Esophagus (tissue), 2 donors: ENCODE measurements around the gene ERC2. TPM values are rescaled to one million over a fixed set of nuclear protein-coding genes. Genes with fewer than 3 reads are reported as not detected.

Experiments used
- H3K27ac ChIP-seq, 2 donors: one replicate each; pipeline ENCODE4 v1.5.1; 2013; ENCODE audit warnings: low read depth in 2 of 2, mild to moderate bottlenecking in 2 of 2, inconsistent platforms in 1 of 2, low read length in 1 of 2, moderate library complexity in 1 of 2
- H3K27me3 ChIP-seq, 2 donors: one replicate each; pipeline ENCODE4 v1.6.1; 2013; ENCODE audit warnings: low read length in 2 of 2, control low read depth in 1 of 2, mild to moderate bottlenecking in 1 of 2; ENCODE audit not compliant: insufficient read depth in 2 of 2, control insufficient read depth in 1 of 2
- H3K36me3 ChIP-seq, 2 donors: one replicate each; pipeline ENCODE4 v1.6.1; 2013; ENCODE audit warnings: low read length in 1 of 2; ENCODE audit not compliant: control insufficient read depth in 2 of 2, insufficient read depth in 2 of 2
- H3K4me1 ChIP-seq, 2 donors: one replicate each; pipeline ENCODE4 v1.6.1; 2013; ENCODE audit warnings: low read length in 1 of 2; ENCODE audit not compliant: control insufficient read depth in 2 of 2, insufficient read depth in 2 of 2
- H3K4me3 ChIP-seq, 2 donors: one replicate each; pipeline ENCODE4 v1.5.1; 2013; ENCODE audit warnings: low read length in 2 of 2, mild to moderate bottlenecking in 2 of 2, low read depth in 1 of 2, moderate library complexity in 1 of 2
- H3K9me3 ChIP-seq, 2 donors: one replicate each; pipeline ENCODE4 v1.6.1; 2013; ENCODE audit warnings: mild to moderate bottlenecking in 2 of 2, low read depth in 1 of 2, low read length in 1 of 2, moderate library complexity in 1 of 2; ENCODE audit not compliant: control insufficient read depth in 2 of 2, insufficient read depth in 1 of 2
- WGBS, 2 donors: extraction: QIAGEN DNeasy Blood & Tissue Kit; methylation state at CpG; one replicate each; pipeline ENCODE4 v1.1.7; 2013; 5-methylcytosine and 5-hydroxymethylcytosine counted together
- polyA plus RNA-seq, 2 donors: library from polyadenylated mRNA; stranded (reverse); fragments of 200-250 nt; gene quantifications; one replicate each; pipeline ENCODE4 v1.2.3, GENCODE V29; 2013
- donor health status: healthy with polysubstance abuse.
- donor health status: Bipolar disorder and iron deficiency.

ERC2 gene
- polyA plus RNA-seq, 2 donors, result 0.18 to 0.20 TPM

- Histone ChIP-seq H3K36me3 (no peaks in the 10 kb centered on the region), H3K4me3 (no peak overlapping the region), H3K4me1 (no peaks in the 10 kb centered on the region), H3K27me3 (no peaks in the 10 kb centered on the region), H3K9me3 (no peaks in the 10 kb centered on the region), H3K27ac (no peak overlapping the region)
- WGBS, 2 donors, result 67 to 77% methylated on average over 6 of the region's 6 CpGs
Measured at GRCh38 chr3:55698831-55699230, 769.4 kb downstream of the ERC2 start.

GRCh38 chr3:55697177-55697865 is 770.9 kb downstream of the ERC2 start:
- no peaks in the 10 kb centered on the region for H3K27me3 ChIP-seq
- WGBS, 2 donors, result 86 to 89% methylated on average over 4 of the region's 4 CpGs
- no peak overlapping the region for H3K4me3 ChIP-seq
- H3K36me3 ChIP-seq, result no peaks in the 10 kb centered on the region
- no peaks in the 10 kb centered on the region for H3K9me3 ChIP-seq
- H3K4me1 ChIP-seq, result no peaks in the 10 kb centered on the region
- H3K27ac ChIP-seq, result no peak overlapping the region

GRCh38 chr3:55692957-55693558 is 775.2 kb downstream of the ERC2 start:
- Histone ChIP-seq H3K4me1 (no peaks in the 10 kb centered on the region), H3K9me3 (no peaks in the 10 kb centered on the region), H3K27me3 (no peaks in the 10 kb centered on the region), H3K27ac (no peak overlapping the region), H3K4me3 (no peak overlapping the region), H3K36me3 (no peaks in the 10 kb centered on the region)
- 49 to 54% methylated on average over 2 of the region's 2 CpGs for WGBS, 2 donors

- Histone ChIP-seq H3K27me3 (no peaks in the 10 kb centered on the region), H3K9me3 (no peaks in the 10 kb centered on the region), H3K4me1 (no peaks in the 10 kb centered on the region), H3K36me3 (no peaks in the 10 kb centered on the region), H3K4me3 (no peak overlapping the region), H3K27ac (no peak overlapping the region)
- WGBS, 2 donors, result 64 to 69% methylated on average over 1 of the region's 1 CpG
Measured at GRCh38 chr3:55692295-55692956, 775.8 kb downstream of the ERC2 start.

GRCh38 chr3:55691141-55691540 is 777.1 kb downstream of the ERC2 start:
- Histone ChIP-seq H3K27ac (no peak overlapping the region), H3K4me3 (no peak overlapping the region), H3K36me3 (no peaks in the 10 kb centered on the region), H3K9me3 (no peaks in the 10 kb centered on the region), H3K27me3 (no peaks in the 10 kb centered on the region), H3K4me1 (no peaks in the 10 kb centered on the region)
- WGBS, 2 donors, result 75 to 79% methylated on average over 4 of the region's 4 CpGs

GRCh38 chr3:55690726-55691125 is 777.5 kb downstream of the ERC2 start:
- H3K4me1 ChIP-seq, result no peaks in the 10 kb centered on the region
- H3K4me3 ChIP-seq, result no peak overlapping the region
- no peaks in the 10 kb centered on the region for H3K9me3 ChIP-seq
- H3K27ac ChIP-seq, result no peak overlapping the region
- no peaks in the 10 kb centered on the region for H3K27me3 ChIP-seq
- H3K36me3 ChIP-seq, result no peaks in the 10 kb centered on the region
- 65 to 73% methylated on average over 3 of the region's 3 CpGs for WGBS, 2 donors

GRCh38 chr3:55690177-55690576 is 778.1 kb downstream of the ERC2 start:
- Histone ChIP-seq H3K4me3 (no peak overlapping the region), H3K9me3 (no peaks in the 10 kb centered on the region), H3K4me1 (no peaks in the 10 kb centered on the region), H3K27me3 (no peaks in the 10 kb centered on the region), H3K27ac (no peak overlapping the region), H3K36me3 (no peaks in the 10 kb centered on the region)
- 46 to 74% methylated on average over 3 of the region's 3 CpGs for WGBS, 2 donors

GRCh38 chr3:55688154-55688553 is 780.1 kb downstream of the ERC2 start:
- H3K4me1 ChIP-seq, result no peaks in the 10 kb centered on the region
- H3K9me3 ChIP-seq, result no peaks in the 10 kb centered on the region
- H3K4me3 ChIP-seq, result no peak overlapping the region
- no peaks in the 10 kb centered on the region for H3K27me3 ChIP-seq
- 89 to 91% methylated on average over 3 of the region's 3 CpGs for WGBS, 2 donors
- no peaks in the 10 kb centered on the region for H3K36me3 ChIP-seq
- H3K27ac ChIP-seq, result no peak overlapping the region

- Histone ChIP-seq H3K4me3 (no peak overlapping the region), H3K36me3 (no peaks in the 10 kb centered on the region), H3K27me3 (no peaks in the 10 kb centered on the region), H3K27ac (no peak overlapping the region), H3K9me3 (no peaks in the 10 kb centered on the region), H3K4me1 (no peaks in the 10 kb centered on the region)
- 75 to 84% methylated on average over 5 of the region's 5 CpGs for WGBS, 2 donors
Measured at GRCh38 chr3:55687526-55687925, 780.7 kb downstream of the ERC2 start.
